IMR-90 (cell line): ENCODE results near the gene ERVW-1. TPM values are rescaled to one million over a fixed set of nuclear protein-coding genes. Genes with fewer than 3 reads are reported as not detected.
A peak's percentile ranks its signal among the peaks of the same experiment; 100 is the strongest.

Experiments used
- ATAC-seq: fragments of 200-7000 bp; cut with Tn5 transposase; 2 replicates; pipeline ENCODE4 v1.9.1; 2020; ENCODE audit warnings: low read depth, mild to moderate bottlenecking, moderate library complexity
- BruUV-seq: library from RNA; stranded (reverse); fragments of 400-500 nt; replicated peaks from 2 replicates; lab custom pipeline; 2021; lab: Mats Ljungman, UMichigan
- CTCF ChIA-PET: fragments of 300-600 bp; formaldehyde crosslinking; extraction: SDS; loops from one replicate; lab custom pipeline; 2021; ENCODE audit warnings: antibody characterized with exemption; lab: Yijun Ruan, JAX
- POLR2A ChIA-PET: fragments of 300-600 bp; sonication (Branson Sonifier 250); formaldehyde crosslinking; loops from one replicate; lab custom pipeline; 2022; ENCODE audit warnings: antibody characterized with exemption; ENCODE audit not compliant: unreplicated experiment; lab: Charles Lee
- DNase-seq: peaks from one replicate; pipeline ENCODE4 v3.0.0; 2013
- H2AFZ ChIP-seq: replicated peaks from 2 replicates; pipeline ENCODE3; 2013; ENCODE audit warnings: low read length, mild to moderate bottlenecking; ENCODE audit not compliant: poor library complexity
- H2AK5ac ChIP-seq: 2 replicates; pipeline ENCODE4 v1.6.1; 2013; ENCODE audit warnings: low read depth, low read length, inconsistent platforms
- H2AK9ac ChIP-seq: replicated peaks from 2 replicates; pipeline ENCODE3; 2013; ENCODE audit warnings: mild to moderate bottlenecking, low read depth, low read length, moderate library complexity; ENCODE audit not compliant: poor library complexity
- H2BK120ac ChIP-seq: 2 replicates; pipeline ENCODE4 v1.6.1; 2013; ENCODE audit warnings: low read depth, low read length, inconsistent platforms
- H2BK15ac ChIP-seq: 3 replicates; pipeline ENCODE4 v1.6.1; 2013; ENCODE audit warnings: low read depth, low read length, inconsistent platforms
- H2BK20ac ChIP-seq: 2 replicates; pipeline ENCODE4 v1.6.1; 2013; ENCODE audit warnings: low read depth, mild to moderate bottlenecking, inconsistent platforms, low read length, moderate library complexity
- H2BK5ac ChIP-seq: 2 replicates; pipeline ENCODE4 v1.6.1; 2013; ENCODE audit warnings: mild to moderate bottlenecking, low read depth, low read length, inconsistent platforms; ENCODE audit not compliant: poor library complexity, severe bottlenecking
- H3K14ac ChIP-seq: replicated peaks from 2 replicates; pipeline ENCODE4 v1.6.1; 2013; ENCODE audit warnings: low read depth, low read length, inconsistent platforms
- H3K18ac ChIP-seq: 2 replicates; pipeline ENCODE4 v1.6.1; 2013; ENCODE audit warnings: low read depth, low read length, control low read depth
- H3K23ac ChIP-seq: 2 replicates; pipeline ENCODE4 v1.6.1; 2013; ENCODE audit warnings: low read depth, low read length, inconsistent platforms
- H3K27ac ChIP-seq: 2 replicates; pipeline ENCODE4 v1.5.1; 2013; ENCODE audit warnings: mild to moderate bottlenecking, control low read depth, low read length; ENCODE audit not compliant: insufficient read depth
- H3K27me3 ChIP-seq: 2 replicates; pipeline ENCODE4 v1.6.1; 2013; ENCODE audit warnings: low read length; ENCODE audit not compliant: control insufficient read depth, insufficient read depth
- H3K36me3 ChIP-seq: 2 replicates; pipeline ENCODE4 v1.6.1; 2013; ENCODE audit warnings: low read length, mixed read lengths; ENCODE audit not compliant: control insufficient read depth, insufficient read depth
- H3K4ac ChIP-seq: 2 replicates; pipeline ENCODE4 v1.6.1; 2013; ENCODE audit warnings: low read depth, low read length, inconsistent platforms
- H3K4me1 ChIP-seq: 2 replicates; pipeline ENCODE4 v1.6.1; 2013; ENCODE audit warnings: low read length, mixed read lengths; ENCODE audit not compliant: control insufficient read depth, insufficient read depth
- H3K4me2 ChIP-seq: 2 replicates; pipeline ENCODE4 v1.6.1; 2013; ENCODE audit warnings: low read depth, mild to moderate bottlenecking, control low read depth, low read length, moderate library complexity
- H3K4me3 ChIP-seq: 2 replicates; pipeline ENCODE4 v1.5.1; 2013; ENCODE audit warnings: low read depth, mild to moderate bottlenecking, control low read depth, low read length, moderate library complexity; ENCODE audit not compliant: insufficient read depth
- H3K56ac ChIP-seq: 2 replicates; pipeline ENCODE4 v1.6.1; 2013; ENCODE audit warnings: low read length, inconsistent platforms; ENCODE audit not compliant: insufficient read depth; ENCODE audit errors: extremely low read depth
- H3K79me1 ChIP-seq, 2 experiments: 2 replicates each; pipeline ENCODE4 v1.6.1; 2013; ENCODE audit warnings: low read length in 2 of 2, inconsistent platforms in 1 of 2, low read depth in 1 of 2
- H3K9ac ChIP-seq: 2 replicates; pipeline ENCODE4 v1.6.1; 2013; ENCODE audit warnings: low read depth, low read length, control low read depth
- H3K9me1 ChIP-seq: 2 replicates; pipeline ENCODE4 v1.6.1; 2013; ENCODE audit warnings: low read length, inconsistent platforms; ENCODE audit not compliant: insufficient read depth
- H3K9me3 ChIP-seq: 2 replicates; pipeline ENCODE4 v1.6.1; 2013; ENCODE audit warnings: low read length; ENCODE audit not compliant: control insufficient read depth, insufficient read depth
- H4K20me1 ChIP-seq: 2 replicates; pipeline ENCODE4 v1.6.1; 2013; ENCODE audit warnings: low read length, inconsistent platforms; ENCODE audit not compliant: insufficient read depth
- H4K5ac ChIP-seq: 2 replicates; pipeline ENCODE4 v1.6.1; 2013; ENCODE audit warnings: mild to moderate bottlenecking, low read depth, low read length, control low read depth
- H4K8ac ChIP-seq, 2 experiments: 2 replicates each; pipeline ENCODE4 v1.6.1; 2013; ENCODE audit warnings: low read depth in 2 of 2, low read length in 2 of 2, control low read depth in 1 of 2, inconsistent platforms in 1 of 2
- H4K91ac ChIP-seq: 2 replicates; pipeline ENCODE4 v1.6.1; 2013; ENCODE audit warnings: low read depth, low read length, inconsistent platforms; ENCODE audit not compliant: insufficient read depth
- CHD1 ChIP-seq: IDR thresholded peaks from 2 replicates; pipeline ENCODE4 v1.6.1; 2012; ENCODE audit warnings: low read depth, low read length, improper control_type of control experiment
- CTCF ChIP-seq: conservative IDR thresholded peaks from 2 replicates; pipeline ENCODE4 v1.5.1; 2012; ENCODE audit warnings: mild to moderate bottlenecking, low read depth, low read length, improper control_type of control experiment
- ELK1 ChIP-seq: fragments of 150-350 bp; IDR thresholded peaks from 2 replicates; pipeline ENCODE4 v1.6.1; 2016; ENCODE audit warnings: low read depth, mild to moderate bottlenecking, low read length, moderate library complexity, borderline replicate concordance
- MAZ ChIP-seq: IDR thresholded peaks from 2 replicates; pipeline ENCODE4 v1.6.1; 2012; ENCODE audit warnings: low read depth, mild to moderate bottlenecking, low read length, improper control_type of control experiment, moderate library complexity, borderline replicate concordance
- POLR2A ChIP-seq: IDR thresholded peaks from 2 replicates; pipeline ENCODE4 v1.6.1; 2012; ENCODE audit warnings: mild to moderate bottlenecking, low read depth, low read length
- RFX5 ChIP-seq: IDR thresholded peaks from 2 replicates; pipeline ENCODE4 v1.8.0; 2012; ENCODE audit warnings: low read depth, mild to moderate bottlenecking, low read length, moderate library complexity
- USF2 ChIP-seq: fragments of 150-350 bp; IDR thresholded peaks from 2 replicates; pipeline ENCODE4 v1.6.1; 2017; ENCODE audit warnings: mild to moderate bottlenecking, antibody characterized with exemption, low read length, low read depth
- WGBS, 2 experiments: methylation state at CpG; one replicate each; pipeline versions ENCODE4 v1.1.5 to v1.1.7; 2013; ENCODE audit warnings: missing lambda C conversion rate in 2 of 2; ENCODE audit not compliant: insufficient read length in 1 of 2; ENCODE audit errors: extremely low coverage in 2 of 2; 5-methylcytosine and 5-hydroxymethylcytosine counted together
- dilution Hi-C: fragments of 300-500 bp; cut with HindIII; formaldehyde crosslinking; loops from one replicate; pipeline ENCODE4 v1.14.3; 2018; ENCODE audit warnings: low sequenced_read_pairs; ENCODE audit not compliant: unreplicated experiment
- in situ Hi-C: fragments of 300-500 bp; cut with MboI; formaldehyde crosslinking; loops from 3 replicates; pipeline ENCODE4 v1.14.3; 2019; ENCODE audit warnings: low sequenced_read_pairs, inconsistent platforms, mixed read lengths
- intact Hi-C: fragments of 100-400 bp; cut with micrococcal nuclease; formaldehyde crosslinking; loops from 2 replicates; pipeline ENCODE4 v1.10.0; 2022
- polyA plus RNA-seq, 3 experiments: library from polyadenylated mRNA; depleted of rRNA; stranded (reverse); fragments of >200 nt; gene quantifications; 2 replicates each; pipeline ENCODE4 v1.2.3, GENCODE V29; 2012; ENCODE audit warnings: low replicate concordance in 1 of 3
- total RNA-seq: library from RNA; depleted of rRNA; stranded (reverse); fragments of >200 nt; gene quantifications from 2 replicates; pipeline ENCODE4 v1.2.3, GENCODE V29; 2012

The ERVW-1 gene
- total and polyA plus RNA-seq, 2 of the 4 experiments (the other 2 are of a cell fraction): not detected

- H3K79me1 ChIP-seq: peaks cover 19 to 34% of the 10 kb centered on the region in 2 experiments; a peak in 3 of 4 replicates
- H3K4me3 ChIP-seq: peak within 1 kb of the TSS; percentile 94
- no peaks in the 10 kb centered on the region for H3K9me3 ChIP-seq
- H3K27ac ChIP-seq: peak within 1 kb of the TSS; percentile 89
- DNase-seq: peak; percentile 91
- H3K56ac ChIP-seq: peak within 1 kb of the TSS; percentile 65
- H2AK9ac ChIP-seq: peak within 1 kb of the TSS; percentile 91
- ChIA-PET CTCF (interaction anchor here (0.7 to 2.4 kb wide), 11 partner anchors 10 to 1358 kb away, joined by 3 to 19 read pairs (median 4); partner anchors contain the start of gene MTERF1), POLR2A (interaction anchor here (0.8 kb wide), 1 partner anchor 1065 kb away, joined by 3 read pairs; no protein-coding TSS in a partner anchor)
- no peaks in the 10 kb centered on the region for H4K20me1 ChIP-seq
- H3K14ac ChIP-seq: peak within 1 kb of the TSS; percentile 89
- H2BK20ac ChIP-seq: no peak within 1 kb of the TSS
- no peak within 1 kb of the TSS for H2BK15ac ChIP-seq
- H4K8ac ChIP-seq: peak within 1 kb of the TSS; percentile 41 to 68; a peak in 3 of 4 replicates
- intact Hi-C loops: loop anchor here (1.0 to 5.0 kb wide), 10 partner anchors 23 to 1360 kb away; partner anchors contain the start of genes AKAP9, FZD1, LRRD1 and MTERF1
- H3K9me1 ChIP-seq: no peaks in the 10 kb centered on the region
- 0% methylated on average over 32 of the region's 87 CpGs; no CpG with 5 or more reads in 1 of the 2 experiments for WGBS, 2 experiments
- peak within 1 kb of the TSS; percentile 97 for H2AFZ ChIP-seq
- peak; percentile 97 for ATAC-seq
- H3K4me2 ChIP-seq: peak within 1 kb of the TSS; percentile 86
- H3K18ac ChIP-seq: peak within 1 kb of the TSS; percentile 71; the same call in 1 of the 2 replicates
- BruUV-seq: TSS peak; percentile 62
- H3K4me1 ChIP-seq: 0 out of 2 replicates have a peak, but pooled peaks cover 2% of the 10 kb centered on the region
- H4K91ac ChIP-seq: peak within 1 kb of the TSS; percentile 66
- H3K9ac ChIP-seq: peak within 1 kb of the TSS; percentile 91
- H3K27me3 ChIP-seq: no peaks in the 10 kb centered on the region
- peak within 1 kb of the TSS; percentile 82 for H3K4ac ChIP-seq
- peak within 1 kb of the TSS; percentile 85 for H4K5ac ChIP-seq
- H2BK120ac ChIP-seq: no peak within 1 kb of the TSS
- peaks cover 10% of the 10 kb centered on the region for H3K36me3 ChIP-seq
- no peak within 1 kb of the TSS for H2AK5ac ChIP-seq
- peak within 1 kb of the TSS; percentile 89 for H2BK5ac ChIP-seq
- no peak for TF ChIP-seq RFX5
- TF ChIP-seq CTCF: peak; percentile 97
- TF ChIP-seq CHD1: no peak; the same call in 1 of the 2 replicates
- TF ChIP-seq MAZ: peak; percentile 79; the same call in 1 of the 2 replicates
- TF ChIP-seq USF2: peak; percentile 81
- 0 out of 2 replicates have a peak, but pooled peaks have one; percentile 75 for TF ChIP-seq ELK1
- TF ChIP-seq POLR2A: peak; percentile 81
- in situ Hi-C loops: no loop called here
- H3K23ac ChIP-seq: peak within 1 kb of the TSS; percentile 56; the same call in 1 of the 2 replicates
- dilution Hi-C loops: no loop called here
Observed at GRCh38 chr7:92447345-92448204, 30.2 kb downstream of the ERVW-1 start, which contains the start of gene GATAD1. Gene GATAD1 (plus strand): TSS chr7:92447482. CDS start chr7:92447730, 248 bp downstream.
